ENCODE results near the gene C9orf78. TPM values are rescaled to one million over a fixed set of nuclear protein-coding genes. Genes with fewer than 3 reads are reported as not detected.

Gene C9orf78
- total and polyA plus RNA-seq, 9 of the 15 experiments (the other 6 are each of a cell fraction or from before 2014, with no cell fraction given) = 94.6 to 266 (median 202) TPM

GRCh38 chr9:129823935-129824601 lies 11.0 kb downstream of the C9orf78 start, which contains the start of gene TOR1A (continued):
- TF ChIP-seq UBTF (IDR thresholded peaks at IDR 0.05; ENCODE audit: borderline replicate concordance in 1 of 2, low read depth in 2 of 2, low read length in 2 of 2) = 0 out of 4 replicates have a peak, but pooled peaks of 1 of the 2 experiments have one; percentile 67
- peak; percentile 85 for TF ChIP-seq TOE1 (IDR thresholded peaks at IDR 0.05; ENCODE audit: borderline replicate concordance)
- TF ChIP-seq TOE1 (CRISPR knock-in tag; IDR thresholded peaks at IDR 0.05; ENCODE audit: borderline replicate concordance, low read depth) = peak; percentile 83
- TF ChIP-seq TAF7 (tag; IDR thresholded peaks at IDR 0.05) = peak; percentile 87
- TF ChIP-seq CC2D1A (IDR thresholded peaks at IDR 0.05) = peak; percentile 82; the same call in 1 of the 2 replicates
- TF ChIP-seq HDAC6 (IDR thresholded peaks at IDR 0.05; ENCODE audit: low read depth, low read length) = no peak
- TF ChIP-seq HDAC3 (IDR thresholded peaks at IDR 0.05; ENCODE audit: borderline replicate concordance, partially characterized antibody) = no peak
- TF ChIP-seq RUNX1 (IDR thresholded peaks at IDR 0.05; ENCODE audit: low read depth) = peak; percentile 84; the same call in 1 of the 2 replicates
- peak; percentile 90 for TF ChIP-seq USF2 (CRISPR knock-in tag; IDR thresholded peaks at IDR 0.05)
- TF ChIP-seq SRSF3 (IDR thresholded peaks at IDR 0.05; ENCODE audit: insufficient read depth, low read length) = no peak
- 0 out of 2 replicates have a peak, but pooled peaks have one; percentile 36 for TF ChIP-seq ZSCAN32 (CRISPR knock-in tag; IDR thresholded peaks at IDR 0.05)
- peak; percentile 95 for TF ChIP-seq ATF6 (CRISPR knock-in tag; IDR thresholded peaks at IDR 0.05)
- peak; percentile 90 for TF ChIP-seq CREB3 (tag; conservative IDR thresholded peaks at IDR 0.05; ENCODE audit: low read depth)
- peak; percentile 96 for TF ChIP-seq PHF20 (IDR thresholded peaks at IDR 0.05; ENCODE audit: partially characterized antibody)
- TF ChIP-seq NFIX (CRISPR knock-in tag; IDR thresholded peaks at IDR 0.05; ENCODE audit: low read depth) = no peak
- no peak for TF ChIP-seq HMBOX1 (IDR thresholded peaks at IDR 0.05)
- TF ChIP-seq PHF8 (IDR thresholded peaks at IDR 0.05; ENCODE audit: borderline replicate concordance, low read length) = peak; percentile 89
